HCT116 (cell line): ENCODE measurements around the gene FGFR3. TPM values are rescaled to one million over a fixed set of nuclear protein-coding genes. Genes with fewer than 3 reads are reported as not detected.

Source experiments
- ATAC-seq: fragments of 200-7000 bp; cut with Tn5 transposase; 2 replicates; pipeline ENCODE4 v1.9.1; 2020; ENCODE audit warnings: mild to moderate bottlenecking, moderate library complexity
- BruUV-seq: library from RNA; stranded (reverse); fragments of 400-500 nt; replicated peaks from 2 replicates; lab custom pipeline; 2021; lab: Mats Ljungman, UMichigan
- CTCF ChIA-PET: fragments of 300-600 bp; sonication (Branson Sonifier 250); formaldehyde crosslinking; loops from one replicate; lab custom pipeline; 2021; ENCODE audit warnings: antibody characterized with exemption; lab: Charles Lee
- POLR2A ChIA-PET: fragments of 300-600, 350-600 bp; sonication (Branson Sonifier 250); formaldehyde crosslinking; loops from one replicate; lab custom pipeline; 2021; ENCODE audit warnings: antibody characterized with exemption; lab: Charles Lee
- RAD21 ChIA-PET, 2 experiments: fragments of 300-600 bp; sonication (Branson Sonifier 250); formaldehyde crosslinking; loops; one replicate each; lab custom pipeline; 2023; ENCODE audit warnings: low total read pairs in 2 of 2; ENCODE audit not compliant: uncharacterized antibody in 2 of 2, unreplicated experiment in 2 of 2, low non-redundant PET in 1 of 2; lab: Charles Lee
- DNase-seq: peaks from one replicate; pipeline ENCODE4 v3.0.0-alpha.2; 2010; ENCODE audit warnings: low read depth, low spot score
- H2AFZ ChIP-seq: fragments of 200-600 bp; shearing (Covaris generic), sonication (generic); 2 replicates; pipeline ENCODE4 v1.6.1; 2017; ENCODE audit warnings: low read depth, mixed run types, mixed read lengths, antibody characterized with exemption, low read length; ENCODE audit not compliant: poor library complexity, severe bottlenecking
- H3K27ac ChIP-seq: 2 replicates; pipeline ENCODE4 v1.5.1; 2012; ENCODE audit warnings: low read depth, low read length
- H3K27me3 ChIP-seq: fragments of 200-600 bp; sonication (generic); 2 replicates; pipeline ENCODE4 v1.6.1; 2016; ENCODE audit warnings: mixed run types, low read length, mixed read lengths; ENCODE audit not compliant: insufficient read depth
- H3K36me3 ChIP-seq, 2 experiments: fragments of 200-500 bp in 1 of 2; fragments of 200-600 bp in 1 of 2; sonication (Bioruptor generic) in 1 of 2; sonication (generic) in 1 of 2; 2 replicates each; pipeline versions ENCODE4 v1.5.1 to v1.6.1; 2014 to 2016; ENCODE audit warnings: low read length in 2 of 2, inconsistent platforms in 1 of 2, mixed read lengths in 1 of 2, mixed run types in 1 of 2; ENCODE audit not compliant: insufficient read depth in 2 of 2, control insufficient read depth in 1 of 2
- H3K4me1 ChIP-seq, 2 experiments: fragments of 200-600 bp in 1 of 2; sonication (generic) in 1 of 2; 2 replicates each; pipeline versions ENCODE4 v1.5.1 to v1.6.1; 2012 to 2017; ENCODE audit warnings: low read length in 2 of 2, inconsistent platforms in 1 of 2, mild to moderate bottlenecking in 1 of 2, mixed read lengths in 1 of 2, mixed run types in 1 of 2, moderate library complexity in 1 of 2; ENCODE audit not compliant: insufficient read depth in 2 of 2, control insufficient read depth in 1 of 2
- H3K4me2 ChIP-seq: fragments of 200-600 bp; sonication (generic); 2 replicates; pipeline ENCODE4 v1.6.1; 2017; ENCODE audit warnings: mixed run types, low read length, mixed read lengths
- H3K4me3 ChIP-seq, 2 experiments: fragments of 200-600 bp in 1 of 2; sonication (generic) in 1 of 2; replicated peaks in 1 of 2; 2 replicates each; pipeline ENCODE4 v1.5.1; 2011 to 2016; ENCODE audit warnings: low read length in 2 of 2, control low read depth in 1 of 2, low read depth in 1 of 2, mild to moderate bottlenecking in 1 of 2, mixed read lengths in 1 of 2, mixed run types in 1 of 2
- H3K79me2 ChIP-seq: fragments of 200-600 bp; sonication (generic); 2 replicates; pipeline ENCODE4 v1.6.1; 2017; ENCODE audit warnings: mild to moderate bottlenecking, mixed run types, low read length, moderate library complexity, mixed read lengths; ENCODE audit not compliant: insufficient read depth
- H3K9ac ChIP-seq: fragments of 200-600 bp; sonication (generic); 2 replicates; pipeline ENCODE4 v1.6.1; 2016; ENCODE audit warnings: low read length, mixed read lengths
- H3K9me2 ChIP-seq: fragments of 200-600 bp; sonication (generic), shearing (Covaris generic); 2 replicates; pipeline ENCODE4 v1.6.1; 2017; ENCODE audit warnings: mixed run types, mild to moderate bottlenecking, moderate library complexity; ENCODE audit not compliant: insufficient read depth
- H3K9me3 ChIP-seq, 2 experiments: fragments of 200-500 bp in 1 of 2; fragments of 200-600 bp in 1 of 2; sonication (Bioruptor generic) in 1 of 2; sonication (generic) in 1 of 2; 2 replicates each; pipeline ENCODE4 v1.6.1; 2014 to 2017; ENCODE audit warnings: low read length in 2 of 2, mixed read lengths in 2 of 2, inconsistent platforms in 1 of 2, low read depth in 1 of 2, mild to moderate bottlenecking in 1 of 2, mixed run types in 1 of 2, moderate library complexity in 1 of 2; ENCODE audit not compliant: control insufficient read depth in 1 of 2, insufficient read depth in 1 of 2
- H4K20me1 ChIP-seq: fragments of 200-600 bp; sonication (generic), shearing (Covaris generic); 2 replicates; pipeline ENCODE4 v1.6.1; 2017; ENCODE audit warnings: mixed run types, mild to moderate bottlenecking, moderate library complexity; ENCODE audit not compliant: insufficient read depth
- CEBPB ChIP-seq: IDR thresholded peaks from 2 replicates; pipeline ENCODE4 v1.6.1; 2012; ENCODE audit warnings: low read depth
- ELF1 ChIP-seq: IDR thresholded peaks from 2 replicates; pipeline ENCODE4 v1.6.1; 2012; ENCODE audit warnings: low read depth, borderline replicate concordance
- EZH2 ChIP-seq: fragments of 200-600 bp; sonication (generic); IDR thresholded peaks from 2 replicates; pipeline ENCODE4 v1.6.1; 2017; ENCODE audit warnings: antibody characterized with exemption, mixed run types
- EZH2phosphoT487 ChIP-seq: fragments of 200-600 bp; IDR thresholded peaks from 2 replicates; pipeline ENCODE4 v1.6.1; 2018; ENCODE audit warnings: antibody characterized with exemption, borderline replicate concordance
- FOSL1 ChIP-seq: IDR thresholded peaks from 2 replicates; pipeline ENCODE4 v1.6.1; 2012; ENCODE audit warnings: low read depth
- JUND ChIP-seq: IDR thresholded peaks from 2 replicates; pipeline ENCODE4 v1.6.1; 2012
- REST ChIP-seq: IDR thresholded peaks from 2 replicates; pipeline ENCODE4 v1.6.1; 2012; ENCODE audit warnings: low read depth
- SP1 ChIP-seq: IDR thresholded peaks from 2 replicates; pipeline ENCODE4 v1.6.1; 2012; ENCODE audit warnings: low read depth
- ZNF274 ChIP-seq: fragments of 200-500 bp; sonication (Bioruptor generic); IDR thresholded peaks from 2 replicates; pipeline ENCODE4 v1.6.1; 2014; ENCODE audit warnings: mild to moderate bottlenecking, low read depth, low read length, inconsistent platforms
- intact Hi-C: fragments of 100-400 bp; cut with micrococcal nuclease; formaldehyde crosslinking; loops from 2 replicates; pipeline ENCODE4 v1.10.0; 2022
- total RNA-seq: library from RNA; stranded (reverse); gene quantifications from one replicate; pipeline ENCODE4 v1.2.1, GENCODE V29; 2021; ENCODE audit not compliant: unreplicated experiment
- TF ChIP-seq, protein P1 (sequence below): IDR thresholded peaks from 2 replicates; pipeline ENCODE4 v1.6.1; 2011; ENCODE audit warnings: mild to moderate bottlenecking, low read length, moderate library complexity; ENCODE audit not compliant: insufficient replicate concordance; ENCODE audit errors: extremely low read depth

Gene FGFR3
- total RNA-seq, 1 experiment from 2014 or later: 31.7 TPM

GRCh38 chr4:1797298-1797860 lies 4.3 kb downstream of the FGFR3 start:
- H3K9me2 ChIP-seq: no peaks in the 10 kb centered on the region
- no peak for ATAC-seq
- H3K4me3 ChIP-seq: no peak overlapping the region
- H3K4me2 ChIP-seq: no peak overlapping the region
- no TSS peak for BruUV-seq
- ChIA-PET CTCF (no interaction called here), POLR2A (no interaction called here), RAD21 (no interaction called here)
- H4K20me1 ChIP-seq: no peaks in the 10 kb centered on the region
- TF ChIP-seq CEBPB: no peak
- no peak for TF ChIP-seq EZH2phosphoT487
- no peak for TF ChIP-seq SP1
- TF ChIP-seq ZNF274: no peak
- no peak for TF ChIP-seq ELF1
- TF ChIP-seq FOSL1: no peak
- no peak for TF ChIP-seq REST
- no peak for TF ChIP-seq JUND
- TF ChIP-seq, protein P1, sequence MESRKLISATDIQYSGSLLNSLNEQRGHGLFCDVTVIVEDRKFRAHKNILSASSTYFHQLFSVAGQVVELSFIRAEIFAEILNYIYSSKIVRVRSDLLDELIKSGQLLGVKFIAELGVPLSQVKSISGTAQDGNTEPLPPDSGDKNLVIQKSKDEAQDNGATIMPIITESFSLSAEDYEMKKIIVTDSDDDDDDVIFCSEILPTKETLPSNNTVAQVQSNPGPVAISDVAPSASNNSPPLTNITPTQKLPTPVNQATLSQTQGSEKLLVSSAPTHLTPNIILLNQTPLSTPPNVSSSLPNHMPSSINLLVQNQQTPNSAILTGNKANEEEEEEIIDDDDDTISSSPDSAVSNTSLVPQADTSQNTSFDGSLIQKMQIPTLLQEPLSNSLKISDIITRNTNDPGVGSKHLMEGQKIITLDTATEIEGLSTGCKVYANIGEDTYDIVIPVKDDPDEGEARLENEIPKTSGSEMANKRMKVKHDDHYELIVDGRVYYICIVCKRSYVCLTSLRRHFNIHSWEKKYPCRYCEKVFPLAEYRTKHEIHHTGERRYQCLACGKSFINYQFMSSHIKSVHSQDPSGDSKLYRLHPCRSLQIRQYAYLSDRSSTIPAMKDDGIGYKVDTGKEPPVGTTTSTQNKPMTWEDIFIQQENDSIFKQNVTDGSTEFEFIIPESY: no peak
- TF ChIP-seq EZH2: no peak
- H3K4me1 ChIP-seq: peaks cover 6 to 19% of the 10 kb centered on the region in 2 experiments; a peak in 3 of 4 replicates
- no peaks in the 10 kb centered on the region for H3K27me3 ChIP-seq
- no peaks in the 10 kb centered on the region for H3K9me3 ChIP-seq
- no peak overlapping the region for H2AFZ ChIP-seq
- no peak overlapping the region for H3K9ac ChIP-seq
- intact Hi-C loops: no loop called here
- DNase-seq: no peak
- H3K36me3 ChIP-seq: peaks cover 0 to 4% of the 10 kb centered on the region in 2 experiments; a peak in 1 of 4 replicates
- H3K27ac ChIP-seq: no peak overlapping the region; the same call in 1 of the 2 replicates
- peaks cover 15% of the 10 kb centered on the region; the same call in 1 of the 2 replicates for H3K79me2 ChIP-seq
